Jurkat, Clone E6-1 (cell line): ENCODE data around the gene ZSCAN5B.
"Not testable (repeated sequence)": the region's sequence is repeated elsewhere in the genome, so short reads cannot be mapped to it uniquely, and the experiment has no call there.

Experiments used
- DNase-seq: peaks from one replicate; pipeline ENCODE4 v3.0.0-alpha.2; 2011; ENCODE audit warnings: low read depth, low spot score
- H3K4me3 ChIP-seq: 2 replicates; pipeline ENCODE4 v1.5.1; 2011; ENCODE audit warnings: mild to moderate bottlenecking, low read length, control low read depth, moderate library complexity

The ZSCAN5B gene

GRCh38 chr19:56148955-56149655 lies 48.5 kb downstream of the ZSCAN5B start:
- not testable (repeated sequence) for DNase-seq, H3K4me3 ChIP-seq

GRCh38 chr19:56148096-56148495 lies 49.5 kb downstream of the ZSCAN5B start:
- DNase-seq = no peak

GRCh38 chr19:56147307-56147706 lies 50.3 kb downstream of the ZSCAN5B start:
- H3K4me3 ChIP-seq = no peak overlapping the region
- no peak for DNase-seq

More at GRCh38 chr19:56148096-56148495, 49.5 kb downstream of the ZSCAN5B start:
- no peak overlapping the region for H3K4me3 ChIP-seq

- H3K4me3 ChIP-seq = no peak overlapping the region
- DNase-seq = no peak
Observed at GRCh38 chr19:56146904-56147303, 50.7 kb downstream of the ZSCAN5B start.

- DNase-seq = no peak
- H3K4me3 ChIP-seq = no peak overlapping the region
Observed at GRCh38 chr19:56145698-56146097, 51.9 kb downstream of the ZSCAN5B start.

- no peak for DNase-seq
- no peak overlapping the region for H3K4me3 ChIP-seq
Observed at GRCh38 chr19:56144831-56145230, 52.8 kb downstream of the ZSCAN5B start.

GRCh38 chr19:56144376-56144775 lies 53.2 kb downstream of the ZSCAN5B start:
- DNase-seq = no peak
- H3K4me3 ChIP-seq = no peak overlapping the region

- H3K4me3 ChIP-seq = no peak overlapping the region
- no peak for DNase-seq
Observed at GRCh38 chr19:56142897-56143434, 54.6 kb downstream of the ZSCAN5B start.

- no peak for DNase-seq
- H3K4me3 ChIP-seq = peak overlapping the region; percentile 76
Observed at GRCh38 chr19:56142087-56142787, 55.3 kb downstream of the ZSCAN5B start.

- H3K4me3 ChIP-seq = peak overlapping the region; percentile 76
- peak; percentile 50 for DNase-seq
Observed at GRCh38 chr19:56141417-56141993, 56.1 kb downstream of the ZSCAN5B start.

- peak within 1 kb of the TSS; percentile 76 for H3K4me3 ChIP-seq
- DNase-seq = peak; percentile 98
Observed at GRCh38 chr19:56140583-56141416, 56.8 kb downstream of the ZSCAN5B start, which contains the start of gene ZNF444. TSS of gene ZNF444 (plus strand) at chr19:56141287. CDS start at chr19:56146912, 5,625 bp downstream.

GRCh38 chr19:56139847-56140582 lies 57.6 kb downstream of the ZSCAN5B start:
- peak overlapping the region; percentile 76 for H3K4me3 ChIP-seq
- no peak for DNase-seq
